H1 (cell line): ENCODE results near the gene PROKR1. TPM values are rescaled to one million over a fixed set of nuclear protein-coding genes. Genes with fewer than 3 reads are reported as not detected.

Source experiments
- CTCF ChIA-PET: fragments of 300-600 bp; sonication (Branson Sonifier 250); formaldehyde crosslinking; loops from one replicate; lab custom pipeline; 2021; ENCODE audit not compliant: partially characterized antibody; lab: Charles Lee
- POLR2A ChIA-PET: fragments of 300-600 bp; sonication (Branson Sonifier 250); formaldehyde crosslinking; loops from one replicate; lab custom pipeline; 2021; ENCODE audit warnings: inconsistent platforms; ENCODE audit not compliant: partially characterized antibody; lab: Charles Lee
- DNase-seq, 2 experiments: peaks; one replicate each; pipeline versions ENCODE4 v3.0.0 to v3.0.0-alpha.2; 2010 to 2022; ENCODE audit warnings: low spot score in 2 of 2, low read depth in 1 of 2, mixed read lengths in 1 of 2
- FAIRE-seq: peaks from 2 replicates; lab custom pipeline; 2011; peaks lifted over from hg19 to GRCh38; lab: Jason Lieb, UNC
- H2AFZ ChIP-seq: 2 replicates; pipeline ENCODE4 v1.8.1; 2012; ENCODE audit warnings: low read length, inconsistent platforms
- H2AK5ac ChIP-seq: 2 replicates; pipeline ENCODE4 v1.6.1; 2013; ENCODE audit warnings: low read depth, low read length
- H2BK120ac ChIP-seq: replicated peaks from 2 replicates; pipeline ENCODE3; 2013; ENCODE audit warnings: low read depth, low read length, inconsistent platforms
- H2BK12ac ChIP-seq: 2 replicates; pipeline ENCODE4 v1.6.1; 2013; ENCODE audit warnings: low read depth, low read length
- H2BK15ac ChIP-seq: 2 replicates; pipeline ENCODE4 v1.6.1; 2013; ENCODE audit warnings: low read length
- H2BK20ac ChIP-seq: 2 replicates; pipeline ENCODE4 v1.6.1; 2013; ENCODE audit warnings: low read length
- H2BK5ac ChIP-seq: 2 replicates; pipeline ENCODE4 v1.6.1; 2013; ENCODE audit warnings: low read depth, low read length
- H3K14ac ChIP-seq: 2 replicates; pipeline ENCODE4 v1.6.1; 2013; ENCODE audit warnings: inconsistent platforms; ENCODE audit not compliant: insufficient read length
- H3K18ac ChIP-seq: 2 replicates; pipeline ENCODE4 v1.6.1; 2013; ENCODE audit warnings: low read length; ENCODE audit errors: extremely low read depth
- H3K23ac ChIP-seq: 2 replicates; pipeline ENCODE4 v1.6.1; 2013; ENCODE audit warnings: inconsistent platforms; ENCODE audit not compliant: insufficient read length
- H3K23me2 ChIP-seq: 2 replicates; pipeline ENCODE4 v1.6.1; 2013; ENCODE audit warnings: low read depth, low read length
- H3K27ac ChIP-seq: 2 replicates; pipeline ENCODE4 v1.6.1; 2011; ENCODE audit warnings: low read depth, low read length, inconsistent platforms
- H3K27me3 ChIP-seq, 4 experiments: replicated peaks in 1 of 4; 1 replicate in 1 of 4; 2 replicates in 3 of 4; pipeline versions ENCODE4 v1.6.1 to v1.8.1; 2011 to 2013; ENCODE audit warnings: low read length in 3 of 4, mild to moderate bottlenecking in 3 of 4, inconsistent platforms in 2 of 4, mixed read lengths in 2 of 4, moderate library complexity in 1 of 4; ENCODE audit not compliant: control insufficient read depth in 3 of 4, insufficient read depth in 3 of 4; ENCODE audit errors: extremely low read depth in 1 of 4
- H3K36me3 ChIP-seq, 4 experiments: 2 replicates each; pipeline versions ENCODE4 v1.6.1 to v1.8.1; 2011 to 2013; ENCODE audit warnings: mild to moderate bottlenecking in 4 of 4, low read length in 3 of 4, moderate library complexity in 2 of 4, control low read depth in 1 of 4, inconsistent platforms in 1 of 4; ENCODE audit not compliant: insufficient read depth in 4 of 4, control insufficient read depth in 2 of 4
- H3K4ac ChIP-seq: replicated peaks from 2 replicates; pipeline ENCODE3; 2013; ENCODE audit warnings: low read length, low read depth, mixed read lengths, inconsistent platforms; ENCODE audit not compliant: insufficient read length
- H3K4me1 ChIP-seq, 4 experiments: replicated peaks in 1 of 4; 1 replicate in 1 of 4; 2 replicates in 3 of 4; pipeline versions ENCODE4 v1.6.1 to v1.8.1; 2011 to 2013; ENCODE audit warnings: low read length in 3 of 4, inconsistent platforms in 2 of 4, mixed read lengths in 1 of 4; ENCODE audit not compliant: insufficient read depth in 4 of 4, control insufficient read depth in 3 of 4
- H3K4me2 ChIP-seq, 2 experiments: 2 replicates each; pipeline versions ENCODE4 v1.6.1 to v1.8.1; 2011 to 2013; ENCODE audit warnings: low read depth in 2 of 2, low read length in 2 of 2, control low read depth in 1 of 2, inconsistent platforms in 1 of 2, mild to moderate bottlenecking in 1 of 2; ENCODE audit not compliant: insufficient read depth in 1 of 2
- H3K4me3 ChIP-seq, 4 experiments: fragments of 200-600, 300-600 bp in 1 of 4; sonication (generic), shearing (Covaris generic), sonication (Bioruptor Twin) in 1 of 4; 2 replicates each; pipeline versions ENCODE4 v1.5.1 to v1.8.1; 2011 to 2016; ENCODE audit warnings: low read length in 4 of 4, low read depth in 3 of 4, control low read depth in 2 of 4, inconsistent platforms in 2 of 4, mild to moderate bottlenecking in 2 of 4, mixed read lengths in 1 of 4, moderate library complexity in 1 of 4; ENCODE audit not compliant: insufficient read depth in 2 of 4; ENCODE audit errors: extremely low read depth in 1 of 4
- H3K56ac ChIP-seq: replicated peaks from 2 replicates; pipeline ENCODE3; 2013; ENCODE audit warnings: low read depth, mild to moderate bottlenecking, mixed read lengths, low read length, inconsistent platforms; ENCODE audit not compliant: insufficient read length
- H3K79me1 ChIP-seq: 2 replicates; pipeline ENCODE4 v1.6.1; 2013; ENCODE audit warnings: low read depth, low read length, control low read depth
- H3K79me2 ChIP-seq, 2 experiments: 2 replicates each; pipeline versions ENCODE4 v1.6.1 to v1.8.1; 2012 to 2013; ENCODE audit warnings: low read length in 2 of 2, mild to moderate bottlenecking in 2 of 2, inconsistent platforms in 1 of 2; ENCODE audit not compliant: insufficient read depth in 2 of 2, control insufficient read depth in 1 of 2
- H3K9ac ChIP-seq, 4 experiments: replicated peaks in 1 of 4; 1 replicate in 1 of 4; 2 replicates in 3 of 4; pipeline versions ENCODE4 v1.6.1 to v1.8.1; 2011 to 2013; ENCODE audit warnings: low read depth in 3 of 4, low read length in 3 of 4, control low read depth in 2 of 4, mild to moderate bottlenecking in 2 of 4, moderate library complexity in 2 of 4, inconsistent platforms in 1 of 4; ENCODE audit errors: extremely low read depth in 1 of 4
- H3K9me3 ChIP-seq, 2 experiments: 2 replicates each; pipeline versions ENCODE4 v1.6.1 to v1.8.1; 2012 to 2013; ENCODE audit warnings: mild to moderate bottlenecking in 2 of 2, moderate library complexity in 2 of 2, control low read depth in 1 of 2, inconsistent platforms in 1 of 2, low read depth in 1 of 2, low read length in 1 of 2, mixed read lengths in 1 of 2; ENCODE audit not compliant: insufficient read depth in 2 of 2
- H4K20me1 ChIP-seq, 2 experiments: replicated peaks in 1 of 2; 2 replicates each; pipeline versions ENCODE3 to v1.8.1; 2011 to 2013; ENCODE audit warnings: inconsistent platforms in 2 of 2, low read length in 2 of 2, mild to moderate bottlenecking in 1 of 2; ENCODE audit not compliant: insufficient read depth in 2 of 2, control insufficient read depth in 1 of 2
- H4K5ac ChIP-seq: 2 replicates; pipeline ENCODE4 v1.6.1; 2013; ENCODE audit warnings: low read length, low read depth, mixed read lengths, inconsistent platforms; ENCODE audit not compliant: insufficient read length
- H4K8ac ChIP-seq: 2 replicates; pipeline ENCODE4 v1.8.0; 2013; ENCODE audit warnings: mild to moderate bottlenecking, moderate library complexity, low read length, inconsistent platforms; ENCODE audit not compliant: insufficient read depth; ENCODE audit errors: extremely low read depth
- H4K91ac ChIP-seq: replicated peaks from 2 replicates; pipeline ENCODE3; 2013; ENCODE audit warnings: low read length, mixed read lengths, inconsistent platforms; ENCODE audit not compliant: insufficient read length
- ATF2 ChIP-seq: IDR thresholded peaks from 2 replicates; pipeline ENCODE4 v1.6.1; 2012; ENCODE audit warnings: low read length, inconsistent platforms
- EP300 ChIP-seq, 2 experiments: IDR thresholded peaks; 1 replicate in 1 of 2; 2 replicates in 1 of 2; pipeline ENCODE4 v1.6.1; 2011 to 2012; ENCODE audit warnings: low read depth in 2 of 2, low read length in 2 of 2, mild to moderate bottlenecking in 2 of 2, borderline replicate concordance in 1 of 2, inconsistent platforms in 1 of 2, moderate library complexity in 1 of 2
- RFX5 ChIP-seq: IDR thresholded peaks from 2 replicates; pipeline ENCODE4 v1.6.1; 2011; ENCODE audit warnings: low read depth, low read length, improper control_type of control experiment, borderline replicate concordance
- RNF2 ChIP-seq: fragments of 200-900, 300-1000 bp; sonication (generic); IDR thresholded peaks from 2 replicates; pipeline ENCODE4 v1.7.1; 2016; ENCODE audit warnings: borderline replicate concordance, low read depth, mild to moderate bottlenecking, antibody characterized with exemption, low read length; ENCODE audit not compliant: poor library complexity, severe bottlenecking; ENCODE audit errors: missing control alignments
- SIN3A ChIP-seq, 2 experiments: IDR thresholded peaks in 1 of 2; conservative IDR thresholded peaks in 1 of 2; 2 replicates each; pipeline ENCODE4 v1.6.1; 2011 to 2012; ENCODE audit warnings: low read length in 2 of 2, improper control_type of control experiment in 1 of 2, low read depth in 1 of 2, mild to moderate bottlenecking in 1 of 2
- TBP ChIP-seq: IDR thresholded peaks from 2 replicates; pipeline ENCODE4 v1.6.1; 2011; ENCODE audit warnings: low read depth, low read length, improper control_type of control experiment
- TEAD4 ChIP-seq: IDR thresholded peaks from 2 replicates; pipeline ENCODE4 v1.6.1; 2012; ENCODE audit warnings: low read depth, low read length, inconsistent platforms, mixed read lengths
- WGBS, 2 experiments: shearing (Covaris generic) in 1 of 2; methylation state at CpG; one replicate each; pipeline versions ENCODE4 v1.1.6 to v1.1.7; 2013 to 2015; ENCODE audit warnings: low lambda C conversion rate in 2 of 2, mixed read lengths in 2 of 2, inconsistent platforms in 1 of 2, low coverage in 1 of 2, missing lambda C conversion rate in 1 of 2; ENCODE audit not compliant: insufficient replicate concordance in 2 of 2, insufficient coverage in 1 of 2, insufficient read length in 1 of 2; ENCODE audit errors: extremely low coverage in 1 of 2, missing lambda C conversion rate in 1 of 2; 5-methylcytosine and 5-hydroxymethylcytosine counted together
- polyA plus RNA-seq, 7 experiments: library from polyadenylated mRNA; depleted of rRNA in 3 of 7; stranded (reverse) in 5 of 7; unstranded in 2 of 7; fragments of >200 nt in 5 of 7; fragments of 200-250 nt in 2 of 7; gene quantifications; 1 replicate in 5 of 7; 2 replicates in 1 of 7; 4 replicates in 1 of 7; pipeline versions ENCODE4 v1.2.1 to v1.2.3, GENCODE V29; 2011 to 2013; ENCODE audit warnings: missing spikeins in 2 of 7, mixed read lengths in 2 of 7
- total RNA-seq: library from RNA; stranded (reverse); fragmentation: NEBNext Ultra II Directional; extraction: Animal tissue kit (Norgen Biotek cat#: 25700); gene quantifications from 2 replicates; pipeline ENCODE4 v1.2.1, GENCODE V29; 2021

Gene PROKR1
- total and polyA plus RNA-seq, 2 of the 8 experiments (the other 6 are each of a cell fraction or from before 2014, with no cell fraction given), result 1.8 to 3.9 TPM

- Histone ChIP-seq H4K91ac (no peak overlapping the region), H3K4me2 (peak overlapping the region; percentile 6 to 40; a peak in 2 of 4 replicates), H4K20me1 (no peaks in the 10 kb centered on the region), H3K27me3 (no peaks in the 10 kb centered on the region), H4K8ac (no peak overlapping the region), H2AK5ac (0 out of 2 replicates have a peak overlapping the region, but pooled peaks have one; percentile 67), H4K5ac (no peak overlapping the region), H3K4me1 (peaks cover 0 to 15% (median 6%) of the 10 kb centered on the region in 4 experiments; a peak in 4 of 7 replicates), H3K27ac (no peak overlapping the region), H3K18ac (0 out of 2 replicates have a peak overlapping the region, but pooled peaks have one; percentile 28), H2BK120ac (no peak overlapping the region), H2BK5ac (no peak overlapping the region), H2BK12ac (no peak overlapping the region), H3K14ac (no peak overlapping the region), H3K23ac (no peak overlapping the region), H3K9me3 (peaks cover 3% of the 10 kb centered on the region in 2 experiments; a peak in 1 of 4 replicates), H3K4ac (no peak overlapping the region), H3K9ac (no peak overlapping the region), H3K23me2 (no peaks in the 10 kb centered on the region), H3K79me1 (no peaks in the 10 kb centered on the region), H3K56ac (no peak overlapping the region), H2BK15ac (no peak overlapping the region; the same call in 1 of the 2 replicates), H3K4me3 (no peak overlapping the region), H2BK20ac (no peak overlapping the region), H3K79me2 (no peaks in the 10 kb centered on the region), H2AFZ (no peak overlapping the region), H3K36me3 (no peaks in the 10 kb centered on the region)
- no peak for TF ChIP-seq RFX5
- no peak for TF ChIP-seq TEAD4
- TF ChIP-seq ATF2, result no peak
- TF ChIP-seq SIN3A (conservative IDR thresholded peaks at IDR 0.05 in 1 of 2, IDR thresholded peaks at IDR 0.05 in 1 of 2; ENCODE audit: low read depth in 1 of 2, low read length in 2 of 2), result no peak
- no peak for TF ChIP-seq RNF2
- TF ChIP-seq TBP, result no peak
- TF ChIP-seq EP300 (IDR thresholded peaks at IDR 0.05; ENCODE audit: borderline replicate concordance in 1 of 2, low read depth in 2 of 2, low read length in 2 of 2), result no peak
- ChIA-PET CTCF (no interaction called here), POLR2A (no interaction called here)
- DNase-seq (no peak), FAIRE-seq (peak; percentile 36)
- 54% methylated on average over 5 of the region's 5 CpGs; no CpG with 5 or more reads in 1 of the 2 experiments for WGBS, 2 experiments
These were observed 42.8 kb downstream of the PROKR1 start for GRCh38 chr2:68686178-68686577.
